Natural killer cell (primary cell): ENCODE measurements around the gene PRRT2. TPM values are rescaled to one million over a fixed set of nuclear protein-coding genes. Genes with fewer than 3 reads are reported as not detected.

ENCODE experiments used
- ATAC-seq, 3 donors: fragments of 150-1000 bp in 2 of 3; fragments of 200-7000 bp in 1 of 3; cut with Tn5 transposase; 1 replicate in 1 of 3; 2 replicates in 2 of 3; pipeline ENCODE4 v1.10.0; 2021; ENCODE audit warnings: mild to moderate bottlenecking in 2 of 3, moderate library complexity in 2 of 3
- DNase-seq, 2 donors: peaks; one replicate each; pipeline versions ENCODE4 v3.0.0 to v3.0.0-alpha.2; 2013 to 2021; ENCODE audit warnings: mixed read lengths in 1 of 2
- H3K27ac ChIP-seq: one replicate; pipeline ENCODE4 v1.5.1; 2013; ENCODE audit warnings: mild to moderate bottlenecking, low read length
- H3K27me3 ChIP-seq: one replicate; pipeline ENCODE4 v1.6.1; 2013; ENCODE audit warnings: low read length; ENCODE audit not compliant: control insufficient read depth, insufficient read depth
- H3K36me3 ChIP-seq: one replicate; pipeline ENCODE4 v1.6.1; 2013; ENCODE audit warnings: low read length; ENCODE audit not compliant: control insufficient read depth, insufficient read depth
- H3K4me1 ChIP-seq: one replicate; pipeline ENCODE4 v1.6.1; 2013; ENCODE audit warnings: low read length; ENCODE audit not compliant: control insufficient read depth, insufficient read depth
- H3K4me3 ChIP-seq: one replicate; pipeline ENCODE4 v1.5.1; 2013; ENCODE audit warnings: low read length
- H3K9me3 ChIP-seq: one replicate; pipeline ENCODE4 v1.6.1; 2013; ENCODE audit warnings: low read length; ENCODE audit not compliant: control insufficient read depth, insufficient read depth
- H3K27ac Mint-ChIP-seq, 2 donors: one replicate each; pipeline ENCODE4 v1.8.0; 2022; ENCODE audit warnings: mild to moderate bottlenecking in 2 of 2, mixed read lengths in 2 of 2, moderate library complexity in 1 of 2
- H3K27me3 Mint-ChIP-seq, 2 donors: one replicate each; pipeline ENCODE4 v1.8.0; 2022; ENCODE audit warnings: low read depth in 2 of 2, mixed read lengths in 2 of 2
- H3K36me3 Mint-ChIP-seq: one replicate; pipeline ENCODE4 v1.8.0; 2022; ENCODE audit warnings: mixed read lengths
- H3K4me1 Mint-ChIP-seq, 2 donors: one replicate each; pipeline ENCODE4 v1.8.0; 2022; ENCODE audit warnings: mixed read lengths in 2 of 2
- H3K4me3 Mint-ChIP-seq: one replicate; pipeline ENCODE4 v1.8.0; 2022; ENCODE audit warnings: mild to moderate bottlenecking, moderate library complexity, mixed read lengths
- H3K9me3 Mint-ChIP-seq, 2 donors: one replicate each; pipeline ENCODE4 v1.8.0; 2022; ENCODE audit warnings: mixed read lengths in 2 of 2
- WGBS: methylation state at CpG from one replicate; pipeline ENCODE4 v1.1.7; 2013; ENCODE audit warnings: missing lambda C conversion rate; ENCODE audit not compliant: insufficient coverage; 5-methylcytosine and 5-hydroxymethylcytosine counted together
- intact Hi-C: fragments of 100-400 bp; cut with micrococcal nuclease; formaldehyde crosslinking; loops from one replicate; pipeline ENCODE4 v1.14.2; 2022
- total RNA-seq, 4 donors: library from RNA; stranded (reverse); fragments of 120-200 nt in 1 of 4; gene quantifications; one replicate each; pipeline versions ENCODE4 v1.2.3 to v1.2.4, GENCODE V29; 2013 to 2022
- TF ChIP-seq, protein P1 (sequence below): fragments of 200-600 bp; IDR thresholded peaks from one replicate; pipeline ENCODE4 v1.8.0; 2022; ENCODE audit warnings: antibody characterized with exemption

PRRT2 gene
- total RNA-seq, 3 donors from 2014 or later (not counting 1 experiment from before 2014, with no cell fraction given) = 0.70 to 1.4 (median 0.91) TPM

DNA sequence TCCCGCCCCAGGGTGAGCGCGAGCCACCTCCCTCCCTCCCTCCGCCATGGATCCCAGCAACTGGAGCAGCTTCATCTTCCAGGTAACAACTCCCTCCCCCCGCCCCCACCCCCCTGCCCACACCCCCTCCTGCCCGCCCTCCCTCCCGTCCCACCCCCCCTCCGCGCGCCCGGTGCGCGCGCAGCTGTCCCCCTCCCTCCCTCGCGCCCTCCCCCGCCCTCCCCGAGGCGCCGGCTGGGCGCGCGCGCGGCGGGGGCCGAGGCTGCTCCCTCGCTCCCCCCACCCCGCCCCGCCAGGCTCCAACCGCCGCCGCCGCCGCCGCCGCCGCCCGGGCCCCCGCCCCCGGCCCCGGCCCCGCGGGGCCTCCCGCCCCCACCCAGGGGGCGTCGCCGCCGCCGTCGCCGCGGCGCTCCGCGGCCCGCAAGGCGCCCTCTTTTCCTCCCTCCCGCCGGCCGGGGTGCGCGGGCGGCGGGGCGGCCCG, 5.9 kb upstream of the PRRT2 start, which contains the start of gene MAZ:
TSS of gene MAZ (plus strand) at position 431 of the 481 bp plus-strand sequence. CDS start 173 bp downstream, outside the sequence.
- intact Hi-C loops = loop anchor here (5.0 kb wide), 3 partner anchors 166 to 566 kb away; partner anchors contain the start of genes MYL11, TAOK2 and TBC1D10B
- peak; percentile 58 to 89 for DNase-seq
- Histone ChIP-seq H3K9me3 (no peaks in the 10 kb centered on the region), H3K27ac (peak within 1 kb of the TSS; percentile 94), H3K27me3 (no peaks in the 10 kb centered on the region), H3K36me3 (peaks cover 24% of the 10 kb centered on the region), H3K4me3 (peak within 1 kb of the TSS; percentile 66), H3K4me1 (peaks cover 50% of the 10 kb centered on the region)
- peak within 1 kb of the TSS; percentile 98 to 99 for H3K27ac Mint-ChIP-seq
- ATAC-seq = peak; percentile 3 to 18 (median 8)
- H3K9me3 Mint-ChIP-seq = no peaks in the 10 kb centered on the region
- H3K4me3 Mint-ChIP-seq = peak within 1 kb of the TSS; percentile 100
- no peaks in the 10 kb centered on the region for H3K36me3 Mint-ChIP-seq
- TF ChIP-seq, protein P1, sequence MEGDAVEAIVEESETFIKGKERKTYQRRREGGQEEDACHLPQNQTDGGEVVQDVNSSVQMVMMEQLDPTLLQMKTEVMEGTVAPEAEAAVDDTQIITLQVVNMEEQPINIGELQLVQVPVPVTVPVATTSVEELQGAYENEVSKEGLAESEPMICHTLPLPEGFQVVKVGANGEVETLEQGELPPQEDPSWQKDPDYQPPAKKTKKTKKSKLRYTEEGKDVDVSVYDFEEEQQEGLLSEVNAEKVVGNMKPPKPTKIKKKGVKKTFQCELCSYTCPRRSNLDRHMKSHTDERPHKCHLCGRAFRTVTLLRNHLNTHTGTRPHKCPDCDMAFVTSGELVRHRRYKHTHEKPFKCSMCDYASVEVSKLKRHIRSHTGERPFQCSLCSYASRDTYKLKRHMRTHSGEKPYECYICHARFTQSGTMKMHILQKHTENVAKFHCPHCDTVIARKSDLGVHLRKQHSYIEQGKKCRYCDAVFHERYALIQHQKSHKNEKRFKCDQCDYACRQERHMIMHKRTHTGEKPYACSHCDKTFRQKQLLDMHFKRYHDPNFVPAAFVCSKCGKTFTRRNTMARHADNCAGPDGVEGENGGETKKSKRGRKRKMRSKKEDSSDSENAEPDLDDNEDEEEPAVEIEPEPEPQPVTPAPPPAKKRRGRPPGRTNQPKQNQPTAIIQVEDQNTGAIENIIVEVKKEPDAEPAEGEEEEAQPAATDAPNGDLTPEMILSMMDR = no peak
- no peaks in the 10 kb centered on the region for H3K27me3 Mint-ChIP-seq
- peaks cover 38 to 53% of the 10 kb centered on the region in 2 donors for H3K4me1 Mint-ChIP-seq
- 0% methylated on average over 20 of the region's 67 CpGs for WGBS

DNA sequence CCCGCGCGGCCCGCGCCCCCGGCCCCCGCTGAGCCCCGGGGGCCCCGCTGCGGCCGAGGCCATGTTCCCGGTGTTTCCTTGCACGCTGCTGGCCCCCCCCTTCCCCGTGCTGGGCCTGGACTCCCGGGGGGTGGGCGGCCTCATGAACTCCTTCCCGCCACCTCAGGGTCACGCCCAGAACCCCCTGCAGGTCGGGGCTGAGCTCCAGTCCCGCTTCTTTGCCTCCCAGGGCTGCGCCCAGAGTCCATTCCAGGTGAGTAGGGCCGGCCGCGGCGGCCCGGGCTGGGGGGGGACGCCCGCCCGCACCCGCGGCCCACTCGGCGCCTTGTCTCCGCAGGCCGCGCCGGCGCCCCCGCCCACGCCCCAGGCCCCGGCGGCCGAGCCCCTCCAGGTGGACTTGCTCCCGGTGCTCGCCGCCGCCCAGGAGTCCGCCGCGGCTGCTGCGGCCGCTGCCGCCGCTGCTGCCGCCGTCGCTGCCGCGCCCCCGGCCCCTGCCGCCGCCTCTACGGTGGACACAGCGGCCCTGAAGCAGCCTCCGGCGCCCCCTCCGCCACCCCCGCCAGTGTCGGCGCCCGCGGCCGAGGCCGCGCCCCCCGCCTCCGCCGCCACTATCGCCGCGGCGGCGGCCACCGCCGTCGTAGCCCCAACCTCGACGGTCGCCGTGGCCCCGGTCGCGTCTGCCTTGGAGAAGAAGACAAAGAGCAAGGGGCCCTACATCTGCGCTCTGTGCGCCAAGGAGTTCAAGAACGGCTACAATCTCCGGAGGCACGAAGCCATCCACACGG, 5.2 kb upstream of the PRRT2 start:
- ATAC-seq = no peak
- no peaks in the 10 kb centered on the region for H3K9me3 Mint-ChIP-seq
- WGBS = under 1% methylated on average over 99 of the region's 99 CpGs
- no peaks in the 10 kb centered on the region for H3K9me3 ChIP-seq
- peaks cover 20% of the 10 kb centered on the region for H3K36me3 ChIP-seq
- peaks cover 45 to 54% of the 10 kb centered on the region in 2 donors for H3K4me1 Mint-ChIP-seq
- peaks cover 57% of the 10 kb centered on the region for H3K4me1 ChIP-seq
- H3K27ac ChIP-seq = peak overlapping the region; percentile 94
- H3K27me3 Mint-ChIP-seq = no peaks in the 10 kb centered on the region
- peak overlapping the region; percentile 93 for H3K27ac Mint-ChIP-seq
- no peaks in the 10 kb centered on the region for H3K27me3 ChIP-seq
- DNase-seq = peak; percentile 54 to 65
- no peaks in the 10 kb centered on the region for H3K36me3 Mint-ChIP-seq
- H3K4me3 ChIP-seq = peak overlapping the region; percentile 66
- H3K4me3 Mint-ChIP-seq = peak overlapping the region; percentile 86
- TF ChIP-seq, protein P1 = no peak
- intact Hi-C loops = loop anchor here (1.0 to 5.0 kb wide), 4 partner anchors 9 to 565 kb away; partner anchors contain the start of genes MYL11, PAGR1, TAOK2 and TBC1D10B

DNA sequence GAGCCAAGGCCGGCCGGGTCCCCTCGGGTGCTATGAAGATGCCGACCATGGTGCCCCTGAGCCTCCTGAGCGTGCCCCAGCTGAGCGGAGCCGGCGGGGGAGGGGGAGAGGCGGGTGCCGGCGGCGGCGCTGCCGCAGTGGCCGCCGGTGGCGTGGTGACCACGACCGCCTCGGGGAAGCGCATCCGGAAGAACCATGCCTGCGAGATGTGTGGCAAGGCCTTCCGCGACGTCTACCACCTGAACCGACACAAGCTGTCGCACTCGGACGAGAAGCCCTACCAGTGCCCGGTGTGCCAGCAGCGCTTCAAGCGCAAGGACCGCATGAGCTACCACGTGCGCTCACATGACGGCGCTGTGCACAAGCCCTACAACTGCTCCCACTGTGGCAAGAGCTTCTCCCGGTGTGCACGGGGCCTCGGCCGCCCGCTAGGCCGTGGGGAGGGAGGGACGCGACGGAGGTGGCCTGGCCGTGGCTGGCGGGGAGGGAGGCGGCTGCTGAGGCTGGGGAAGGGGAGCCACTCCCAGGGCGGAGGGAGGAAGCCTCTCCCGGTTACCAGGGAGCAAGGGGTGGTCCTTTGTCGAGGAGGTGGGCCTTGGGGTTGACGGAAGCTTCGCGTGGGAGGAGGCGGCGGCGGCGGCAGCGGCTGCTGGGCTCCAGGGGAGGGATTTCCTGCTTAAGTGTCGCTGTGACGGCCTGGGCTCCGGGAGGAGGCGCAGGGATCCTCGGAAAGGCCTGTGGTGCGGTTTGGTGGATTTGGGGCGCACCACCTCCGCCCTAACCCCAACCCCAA, 4.4 kb upstream of the PRRT2 start:
- Histone ChIP-seq H3K36me3 (peaks cover 20% of the 10 kb centered on the region), H3K4me3 (peak overlapping the region; percentile 43), H3K27ac (peak overlapping the region; percentile 94), H3K9me3 (no peaks in the 10 kb centered on the region), H3K27me3 (no peaks in the 10 kb centered on the region), H3K4me1 (peaks cover 65% of the 10 kb centered on the region)
- H3K4me3 Mint-ChIP-seq = peak overlapping the region; percentile 86
- under 1% methylated on average over 69 of the region's 69 CpGs for WGBS
- no peaks in the 10 kb centered on the region for H3K36me3 Mint-ChIP-seq
- peak; percentile 85 to 96 for DNase-seq
- no peaks in the 10 kb centered on the region for H3K27me3 Mint-ChIP-seq
- H3K4me1 Mint-ChIP-seq = peaks cover 45 to 61% of the 10 kb centered on the region in 2 donors
- peak overlapping the region; percentile 93 for H3K27ac Mint-ChIP-seq
- no peaks in the 10 kb centered on the region for H3K9me3 Mint-ChIP-seq
- ATAC-seq = peak; percentile 36 to 59 (median 57)
- intact Hi-C loops = loop anchor here (1.0 to 5.0 kb wide), 4 partner anchors 9 to 565 kb away; partner anchors contain the start of genes MYL11, PAGR1, TAOK2 and TBC1D10B
- TF ChIP-seq, protein P1 = peak; percentile 37
